Measurements from ENCODE around the gene DLG4. TPM values are rescaled to one million over a fixed set of nuclear protein-coding genes. Genes with fewer than 3 reads are reported as not detected.

Gene DLG4
- total RNA-seq, 1 donor from 2014 or later, result 45.6 TPM

GRCh38 chr17:7191571-7192270, 27.9 kb downstream of the DLG4 start:
- H2AFZ ChIP-seq (ENCODE audit: low read depth, low read length), result no peak overlapping the region
- no peaks in the 10 kb centered on the region for H3K4me1 Mint-ChIP-seq (ENCODE audit: low read depth, unreplicated experiment)
- H4K20me1 ChIP-seq (ENCODE audit: insufficient read depth, low read length), result peaks cover 8% of the 10 kb centered on the region
- H3K27ac Mint-ChIP-seq (ENCODE audit: unreplicated experiment), result no peak overlapping the region
- H3K27ac ChIP-seq (ENCODE audit: low read depth, low read length), result no peak overlapping the region
- FAIRE-seq (no peak), DNase-seq (ENCODE audit: low read depth) (no peak)
- no peaks in the 10 kb centered on the region for H3K79me2 ChIP-seq (ENCODE audit: insufficient read depth, low read length)
- no peak for TF ChIP-seq EZH2 (IDR thresholded peaks at IDR 0.05; ENCODE audit: insufficient read depth, low read length)
- TF ChIP-seq CTCF (IDR thresholded peaks at IDR 0.05; ENCODE audit: insufficient read depth, low read depth, low read length), result no peak
- H3K4me2 ChIP-seq (ENCODE audit: low read length), result no peak overlapping the region
- no peaks in the 10 kb centered on the region for H3K4me1 ChIP-seq (ENCODE audit: insufficient read depth, low read length)
- H3K9me3 ChIP-seq (ENCODE audit: insufficient read depth, low read depth, low read length), result no peaks in the 10 kb centered on the region
- H3K9ac ChIP-seq (ENCODE audit: low read length), result no peak overlapping the region
- peaks cover 13% of the 10 kb centered on the region for H3K36me3 ChIP-seq (ENCODE audit: insufficient read depth, low read length)
- H3K4me3 Mint-ChIP-seq (ENCODE audit: unreplicated experiment), result no peak overlapping the region
- no peaks in the 10 kb centered on the region for H3K27me3 Mint-ChIP-seq (ENCODE audit: low read depth, unreplicated experiment)
- H3K27me3 ChIP-seq (ENCODE audit: insufficient read depth, low read length), result no peaks in the 10 kb centered on the region
- no peaks in the 10 kb centered on the region for H3K9me3 Mint-ChIP-seq (ENCODE audit: unreplicated experiment)
- H3K4me3 ChIP-seq (ENCODE audit: insufficient read depth, low read depth, low read length), result no peak overlapping the region
- peaks cover 30% of the 10 kb centered on the region for H3K36me3 Mint-ChIP-seq (ENCODE audit: low read depth, unreplicated experiment)

GRCh38 chr17:7191069-7191468, 28.6 kb downstream of the DLG4 start:
- Histone ChIP-seq H3K27me3 (ENCODE audit: insufficient read depth, low read length) (no peaks in the 10 kb centered on the region), H3K27ac (ENCODE audit: low read depth, low read length) (no peak overlapping the region), H3K9ac (ENCODE audit: low read length) (no peak overlapping the region), H3K4me2 (ENCODE audit: low read length) (no peak overlapping the region), H3K36me3 (ENCODE audit: insufficient read depth, low read length) (peaks cover 13% of the 10 kb centered on the region), H3K4me1 (ENCODE audit: insufficient read depth, low read length) (no peaks in the 10 kb centered on the region), H4K20me1 (ENCODE audit: insufficient read depth, low read length) (peaks cover 8% of the 10 kb centered on the region), H3K79me2 (ENCODE audit: insufficient read depth, low read length) (no peaks in the 10 kb centered on the region), H3K9me3 (ENCODE audit: insufficient read depth, low read depth, low read length) (no peaks in the 10 kb centered on the region), H3K4me3 (ENCODE audit: insufficient read depth, low read depth, low read length) (no peak overlapping the region), H2AFZ (ENCODE audit: low read depth, low read length) (no peak overlapping the region)
- H3K4me3 Mint-ChIP-seq (ENCODE audit: unreplicated experiment), result no peak overlapping the region
- no peaks in the 10 kb centered on the region for H3K27me3 Mint-ChIP-seq (ENCODE audit: low read depth, unreplicated experiment)
- peaks cover 31% of the 10 kb centered on the region for H3K36me3 Mint-ChIP-seq (ENCODE audit: low read depth, unreplicated experiment)
- H3K9me3 Mint-ChIP-seq (ENCODE audit: unreplicated experiment), result no peaks in the 10 kb centered on the region
- no peak overlapping the region for H3K27ac Mint-ChIP-seq (ENCODE audit: unreplicated experiment)
- no peaks in the 10 kb centered on the region for H3K4me1 Mint-ChIP-seq (ENCODE audit: low read depth, unreplicated experiment)
- TF ChIP-seq CTCF (IDR thresholded peaks at IDR 0.05; ENCODE audit: insufficient read depth, low read depth, low read length) (no peak), EZH2 (IDR thresholded peaks at IDR 0.05; ENCODE audit: insufficient read depth, low read length) (no peak)
- FAIRE-seq (no peak), DNase-seq (ENCODE audit: low read depth) (no peak)

DNA sequence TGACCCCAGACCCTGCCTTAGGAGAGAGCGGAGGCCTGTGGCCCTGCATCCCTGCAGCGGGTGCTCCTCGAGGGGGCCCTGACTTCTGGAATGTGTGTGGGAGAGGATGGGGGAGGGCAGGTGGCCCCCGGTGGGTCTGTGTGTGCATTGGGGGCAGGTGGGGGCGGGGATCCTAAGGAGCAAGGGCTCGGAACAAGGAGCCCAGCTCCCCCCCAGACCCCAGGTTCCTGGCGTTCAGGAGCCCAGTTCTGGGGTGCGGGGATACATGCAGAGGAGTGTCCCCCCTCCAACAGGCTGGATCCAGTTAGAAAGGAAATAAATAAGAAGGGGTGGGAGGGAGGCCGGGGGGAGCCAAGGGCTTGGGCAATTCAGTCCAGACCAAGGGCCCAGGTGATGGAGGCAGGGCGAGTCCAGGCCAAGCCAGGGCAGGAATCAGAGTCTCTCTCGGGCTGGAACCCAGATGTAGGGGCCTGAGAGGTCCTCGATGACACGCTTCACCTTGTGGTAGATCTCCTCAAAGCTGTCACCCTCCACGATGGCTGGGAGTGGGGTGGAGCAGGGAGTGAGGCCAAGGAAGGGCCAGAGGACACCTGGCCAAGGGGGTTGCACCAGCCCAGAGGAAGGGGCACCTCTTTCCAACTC, 29.2 kb downstream of the DLG4 start:
- H3K36me3 ChIP-seq (ENCODE audit: insufficient read depth, low read length), result peaks cover 9% of the 10 kb centered on the region
- no peaks in the 10 kb centered on the region for H3K27me3 Mint-ChIP-seq (ENCODE audit: low read depth, unreplicated experiment)
- DNase-seq (ENCODE audit: low read depth), result no peak
- H3K79me2 ChIP-seq (ENCODE audit: insufficient read depth, low read length), result no peaks in the 10 kb centered on the region
- H3K27ac ChIP-seq (ENCODE audit: low read depth, low read length), result no peak overlapping the region
- no peak overlapping the region for H3K4me2 ChIP-seq (ENCODE audit: low read length)
- no peaks in the 10 kb centered on the region for H3K4me1 Mint-ChIP-seq (ENCODE audit: low read depth, unreplicated experiment)
- no peak for TF ChIP-seq EZH2 (IDR thresholded peaks at IDR 0.05; ENCODE audit: insufficient read depth, low read length)
- TF ChIP-seq CTCF (IDR thresholded peaks at IDR 0.05; ENCODE audit: insufficient read depth, low read depth, low read length), result no peak
- no peaks in the 10 kb centered on the region for H3K4me1 ChIP-seq (ENCODE audit: insufficient read depth, low read length)
- H2AFZ ChIP-seq (ENCODE audit: low read depth, low read length), result no peak overlapping the region
- FAIRE-seq, result no peak
- no peak overlapping the region for H3K4me3 Mint-ChIP-seq (ENCODE audit: unreplicated experiment)
- no peaks in the 10 kb centered on the region for H3K9me3 Mint-ChIP-seq (ENCODE audit: unreplicated experiment)
- H4K20me1 ChIP-seq (ENCODE audit: insufficient read depth, low read length), result peaks cover 8% of the 10 kb centered on the region
- no peaks in the 10 kb centered on the region for H3K27me3 ChIP-seq (ENCODE audit: insufficient read depth, low read length)
- H3K36me3 Mint-ChIP-seq (ENCODE audit: low read depth, unreplicated experiment), result peaks cover 29% of the 10 kb centered on the region
- H3K4me3 ChIP-seq (ENCODE audit: insufficient read depth, low read depth, low read length), result no peak overlapping the region
- H3K9ac ChIP-seq (ENCODE audit: low read length), result no peak overlapping the region
- H3K9me3 ChIP-seq (ENCODE audit: insufficient read depth, low read depth, low read length), result no peaks in the 10 kb centered on the region
- H3K27ac Mint-ChIP-seq (ENCODE audit: unreplicated experiment), result no peak overlapping the region
